DOHH2 (cell line): ENCODE results near the gene MT1M.

Experiments
- EZH2phosphoT487 ChIP-seq: fragments of 200-600 bp; sonication (generic); IDR thresholded peaks from 2 replicates; pipeline ENCODE4 v1.6.1; 2017; ENCODE audit warnings: borderline replicate concordance, mild to moderate bottlenecking, antibody characterized with exemption, low read length, moderate library complexity, mixed read lengths
- TF ChIP-seq, protein P1 (sequence below): fragments of 200-600 bp; sonication (generic); IDR thresholded peaks from one replicate; pipeline ENCODE4 v1.5.1; 2014; ENCODE audit warnings: antibody characterized with exemption, mild to moderate bottlenecking, low read depth, low read length; ENCODE audit not compliant: poor library complexity, severe bottlenecking

DNA sequence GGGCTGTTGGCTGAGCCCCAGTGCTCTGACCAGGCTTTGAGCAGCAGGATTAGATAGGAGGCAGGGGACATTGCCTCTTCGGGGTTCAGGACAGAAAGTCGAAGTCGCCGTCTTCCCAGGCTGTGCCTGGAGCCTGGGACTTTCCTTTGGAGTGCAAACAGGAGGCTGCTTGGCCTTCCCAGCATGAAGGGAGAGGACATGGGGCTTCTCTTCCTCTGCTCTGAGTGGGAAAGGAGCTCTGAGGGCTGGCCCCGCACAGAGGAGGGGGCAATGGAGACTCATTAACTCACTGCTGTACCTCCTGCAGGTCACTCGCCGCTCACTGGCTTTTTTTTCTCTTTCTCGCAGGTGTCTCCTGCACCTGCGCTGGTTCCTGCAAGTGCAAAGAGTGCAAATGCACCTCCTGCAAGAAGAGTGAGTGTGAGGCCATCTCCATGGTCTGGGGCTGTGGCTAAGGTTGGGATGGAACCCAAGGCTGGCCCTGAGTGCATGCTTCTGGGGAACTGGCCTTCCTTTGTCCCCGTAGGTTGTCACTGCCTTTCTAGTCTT lies 25.9 kb downstream of the MT1M start:
- TF ChIP-seq, protein P1, sequence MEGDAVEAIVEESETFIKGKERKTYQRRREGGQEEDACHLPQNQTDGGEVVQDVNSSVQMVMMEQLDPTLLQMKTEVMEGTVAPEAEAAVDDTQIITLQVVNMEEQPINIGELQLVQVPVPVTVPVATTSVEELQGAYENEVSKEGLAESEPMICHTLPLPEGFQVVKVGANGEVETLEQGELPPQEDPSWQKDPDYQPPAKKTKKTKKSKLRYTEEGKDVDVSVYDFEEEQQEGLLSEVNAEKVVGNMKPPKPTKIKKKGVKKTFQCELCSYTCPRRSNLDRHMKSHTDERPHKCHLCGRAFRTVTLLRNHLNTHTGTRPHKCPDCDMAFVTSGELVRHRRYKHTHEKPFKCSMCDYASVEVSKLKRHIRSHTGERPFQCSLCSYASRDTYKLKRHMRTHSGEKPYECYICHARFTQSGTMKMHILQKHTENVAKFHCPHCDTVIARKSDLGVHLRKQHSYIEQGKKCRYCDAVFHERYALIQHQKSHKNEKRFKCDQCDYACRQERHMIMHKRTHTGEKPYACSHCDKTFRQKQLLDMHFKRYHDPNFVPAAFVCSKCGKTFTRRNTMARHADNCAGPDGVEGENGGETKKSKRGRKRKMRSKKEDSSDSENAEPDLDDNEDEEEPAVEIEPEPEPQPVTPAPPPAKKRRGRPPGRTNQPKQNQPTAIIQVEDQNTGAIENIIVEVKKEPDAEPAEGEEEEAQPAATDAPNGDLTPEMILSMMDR = no peak
- TF ChIP-seq EZH2phosphoT487 = no peak
